Astrocyte (in vitro differentiated cells and primary cell): Measurements from ENCODE around the gene TOLLIP.

Experiments
- EZH2 ChIP-seq: IDR thresholded peaks from 2 replicates; pipeline ENCODE4 v1.6.1; 2012; ENCODE audit warnings: mild to moderate bottlenecking, low read length, inconsistent platforms; ENCODE audit not compliant: insufficient read depth
- TF ChIP-seq, protein P1 (sequence below): IDR thresholded peaks from 2 replicates; pipeline ENCODE4 v1.5.1; 2011; ENCODE audit warnings: low read depth, mild to moderate bottlenecking, inconsistent platforms, low read length, moderate library complexity; ENCODE audit not compliant: insufficient read depth

DNA sequence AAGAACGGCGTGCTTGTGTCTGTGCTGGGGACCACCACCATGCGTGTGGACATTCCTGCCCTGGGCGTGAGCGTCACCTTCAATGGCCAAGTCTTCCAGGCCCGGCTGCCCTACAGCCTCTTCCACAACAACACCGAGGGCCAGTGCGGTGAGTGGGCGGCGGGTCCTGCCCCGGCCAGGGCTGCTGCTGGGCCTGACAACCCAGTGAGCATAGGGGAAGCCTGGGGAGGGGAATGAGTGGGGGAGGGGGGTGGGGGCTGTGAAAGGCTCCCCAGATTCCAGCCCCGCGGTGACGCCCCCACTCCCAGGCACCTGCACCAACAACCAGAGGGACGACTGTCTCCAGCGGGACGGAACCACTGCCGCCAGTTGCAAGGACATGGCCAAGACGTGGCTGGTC is 54.7 kb downstream of the TOLLIP start:
- TF ChIP-seq, protein P1, sequence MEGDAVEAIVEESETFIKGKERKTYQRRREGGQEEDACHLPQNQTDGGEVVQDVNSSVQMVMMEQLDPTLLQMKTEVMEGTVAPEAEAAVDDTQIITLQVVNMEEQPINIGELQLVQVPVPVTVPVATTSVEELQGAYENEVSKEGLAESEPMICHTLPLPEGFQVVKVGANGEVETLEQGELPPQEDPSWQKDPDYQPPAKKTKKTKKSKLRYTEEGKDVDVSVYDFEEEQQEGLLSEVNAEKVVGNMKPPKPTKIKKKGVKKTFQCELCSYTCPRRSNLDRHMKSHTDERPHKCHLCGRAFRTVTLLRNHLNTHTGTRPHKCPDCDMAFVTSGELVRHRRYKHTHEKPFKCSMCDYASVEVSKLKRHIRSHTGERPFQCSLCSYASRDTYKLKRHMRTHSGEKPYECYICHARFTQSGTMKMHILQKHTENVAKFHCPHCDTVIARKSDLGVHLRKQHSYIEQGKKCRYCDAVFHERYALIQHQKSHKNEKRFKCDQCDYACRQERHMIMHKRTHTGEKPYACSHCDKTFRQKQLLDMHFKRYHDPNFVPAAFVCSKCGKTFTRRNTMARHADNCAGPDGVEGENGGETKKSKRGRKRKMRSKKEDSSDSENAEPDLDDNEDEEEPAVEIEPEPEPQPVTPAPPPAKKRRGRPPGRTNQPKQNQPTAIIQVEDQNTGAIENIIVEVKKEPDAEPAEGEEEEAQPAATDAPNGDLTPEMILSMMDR, result no peak
- TF ChIP-seq EZH2, result no peak
